Loucy (cell line): ENCODE measurements around the gene EFNA4.

Experiments used
- H2AFZ ChIP-seq: fragments of 200-600 bp; sonication (generic); 2 replicates; pipeline ENCODE4 v1.6.0; 2016; ENCODE audit warnings: antibody characterized with exemption, mild to moderate bottlenecking, low read length, moderate library complexity
- H3F3A ChIP-seq: fragments of 200-600 bp; 2 replicates; pipeline ENCODE4 v1.6.0; 2016; ENCODE audit warnings: antibody characterized with exemption, low read depth, mild to moderate bottlenecking
- H3K27me3 ChIP-seq: fragments of 200-600 bp; sonication (generic); 2 replicates; pipeline ENCODE4 v1.6.1; 2014; ENCODE audit warnings: low read length, mild to moderate bottlenecking; ENCODE audit not compliant: insufficient read depth, poor library complexity, severe bottlenecking
- H3K36me3 ChIP-seq: fragments of 200-600 bp; sonication (generic); 2 replicates; pipeline ENCODE4 v1.6.1; 2016; ENCODE audit warnings: low read length; ENCODE audit not compliant: insufficient read depth
- H3K4me1 ChIP-seq: fragments of 200-600 bp; sonication (generic); 2 replicates; pipeline ENCODE4 v1.5.1; 2014; ENCODE audit warnings: low read length, mild to moderate bottlenecking; ENCODE audit not compliant: insufficient read depth, poor library complexity, severe bottlenecking
- H3K4me2 ChIP-seq: fragments of 200-600 bp; sonication (generic); 2 replicates; pipeline ENCODE4 v1.6.0; 2014; ENCODE audit warnings: antibody characterized with exemption, low read length, low read depth, mild to moderate bottlenecking; ENCODE audit not compliant: poor library complexity, severe bottlenecking
- H3K4me3 ChIP-seq: fragments of 200-600 bp; sonication (generic); 2 replicates; pipeline ENCODE4 v1.5.1; 2014; ENCODE audit warnings: low read length, mild to moderate bottlenecking, mixed read lengths; ENCODE audit not compliant: poor library complexity, severe bottlenecking
- H3K79me2 ChIP-seq: fragments of 200-600 bp; sonication (generic); 2 replicates; pipeline ENCODE4 v1.6.1; 2014; ENCODE audit warnings: low read length; ENCODE audit not compliant: insufficient read depth
- H3K9ac ChIP-seq: fragments of 200-600 bp; sonication (generic); 2 replicates; pipeline ENCODE4 v1.6.0; 2014; ENCODE audit warnings: mild to moderate bottlenecking, low read depth, low read length, moderate library complexity; ENCODE audit not compliant: poor library complexity, severe bottlenecking
- H3K9me2 ChIP-seq: fragments of 200-600 bp; sonication (generic); replicated peaks from 2 replicates; pipeline ENCODE4 v1.6.1; 2016; ENCODE audit warnings: low read depth, low read length, mixed read lengths
- H3K9me3 ChIP-seq: fragments of 200-600 bp; sonication (generic); 2 replicates; pipeline ENCODE4 v1.6.1; 2014; ENCODE audit warnings: mild to moderate bottlenecking, antibody characterized with exemption, low read length, low read depth; ENCODE audit not compliant: insufficient read depth
- H4K20me1 ChIP-seq: fragments of 200-600 bp; sonication (generic); 2 replicates; pipeline ENCODE4 v1.6.0; 2014; ENCODE audit warnings: antibody characterized with exemption, low read length, mild to moderate bottlenecking; ENCODE audit not compliant: insufficient read depth, poor library complexity, severe bottlenecking
- CTCF ChIP-seq: fragments of 200-600 bp; sonication (generic); conservative IDR thresholded peaks from 2 replicates; pipeline ENCODE4 v1.5.1; 2014; ENCODE audit warnings: mild to moderate bottlenecking, antibody characterized with exemption, low read length
- EZH2phosphoT487 ChIP-seq: fragments of 200-600 bp; IDR thresholded peaks from 2 replicates; pipeline ENCODE4 v1.6.1; 2018; ENCODE audit warnings: antibody characterized with exemption, mild to moderate bottlenecking, moderate library complexity, borderline replicate concordance

EFNA4 gene

GRCh38 chr1:155016231-155016831, 47.2 kb upstream of the EFNA4 start:
- H3K9me2 ChIP-seq: no peaks in the 10 kb centered on the region
- H3K27me3 ChIP-seq: no peaks in the 10 kb centered on the region
- TF ChIP-seq EZH2phosphoT487: no peak
- H2AFZ ChIP-seq: no peak overlapping the region
- no peak overlapping the region for H3K4me2 ChIP-seq
- no peaks in the 10 kb centered on the region for H3K79me2 ChIP-seq
- H3K36me3 ChIP-seq: no peaks in the 10 kb centered on the region
- H3K9ac ChIP-seq: no peak overlapping the region
- no peaks in the 10 kb centered on the region for H4K20me1 ChIP-seq
- H3K4me3 ChIP-seq: no peak overlapping the region
- no peaks in the 10 kb centered on the region for H3K9me3 ChIP-seq
- H3F3A ChIP-seq: no peaks in the 10 kb centered on the region
- peaks cover 34% of the 10 kb centered on the region for H3K4me1 ChIP-seq

- Histone ChIP-seq H3K9ac (peak overlapping the region; percentile 60), H2AFZ (peak overlapping the region; percentile 36; the same call in 1 of the 2 replicates), H3K79me2 (no peaks in the 10 kb centered on the region), H3K4me2 (peak overlapping the region; percentile 85), H3K9me3 (no peaks in the 10 kb centered on the region), H3K4me3 (peak overlapping the region; percentile 59), H3K9me2 (no peaks in the 10 kb centered on the region), H3K36me3 (no peaks in the 10 kb centered on the region), H3K4me1 (peaks cover 27% of the 10 kb centered on the region), H4K20me1 (no peaks in the 10 kb centered on the region), H3K27me3 (no peaks in the 10 kb centered on the region), H3F3A (no peaks in the 10 kb centered on the region)
- TF ChIP-seq EZH2phosphoT487 (no peak), CTCF (peak; percentile 100)
Measured at GRCh38 chr1:155017041-155017945, 46.2 kb upstream of the EFNA4 start.

- no peaks in the 10 kb centered on the region for H3K9me3 ChIP-seq
- H3K79me2 ChIP-seq: no peaks in the 10 kb centered on the region
- peak overlapping the region; percentile 59 for H3K4me3 ChIP-seq
- no peaks in the 10 kb centered on the region for H3K36me3 ChIP-seq
- peak overlapping the region; percentile 85 for H3K4me2 ChIP-seq
- H3K4me1 ChIP-seq: peaks cover 20% of the 10 kb centered on the region
- H3F3A ChIP-seq: no peaks in the 10 kb centered on the region
- no peaks in the 10 kb centered on the region for H3K27me3 ChIP-seq
- peak overlapping the region; percentile 60 for H3K9ac ChIP-seq
- peak overlapping the region; percentile 36; the same call in 1 of the 2 replicates for H2AFZ ChIP-seq
- H4K20me1 ChIP-seq: no peaks in the 10 kb centered on the region
- TF ChIP-seq EZH2phosphoT487 (no peak), CTCF (no peak)
- H3K9me2 ChIP-seq: no peaks in the 10 kb centered on the region
Measured at GRCh38 chr1:155017946-155018316, 45.6 kb upstream of the EFNA4 start.
